ENCODE data around the gene SHQ1. TPM values are rescaled to one million over a fixed set of nuclear protein-coding genes. Genes with fewer than 3 reads are reported as not detected.

Gene SHQ1
- total RNA-seq, 4 donors from 2014 or later: 9.7 to 17.2 (median 12.2) TPM

DNA sequence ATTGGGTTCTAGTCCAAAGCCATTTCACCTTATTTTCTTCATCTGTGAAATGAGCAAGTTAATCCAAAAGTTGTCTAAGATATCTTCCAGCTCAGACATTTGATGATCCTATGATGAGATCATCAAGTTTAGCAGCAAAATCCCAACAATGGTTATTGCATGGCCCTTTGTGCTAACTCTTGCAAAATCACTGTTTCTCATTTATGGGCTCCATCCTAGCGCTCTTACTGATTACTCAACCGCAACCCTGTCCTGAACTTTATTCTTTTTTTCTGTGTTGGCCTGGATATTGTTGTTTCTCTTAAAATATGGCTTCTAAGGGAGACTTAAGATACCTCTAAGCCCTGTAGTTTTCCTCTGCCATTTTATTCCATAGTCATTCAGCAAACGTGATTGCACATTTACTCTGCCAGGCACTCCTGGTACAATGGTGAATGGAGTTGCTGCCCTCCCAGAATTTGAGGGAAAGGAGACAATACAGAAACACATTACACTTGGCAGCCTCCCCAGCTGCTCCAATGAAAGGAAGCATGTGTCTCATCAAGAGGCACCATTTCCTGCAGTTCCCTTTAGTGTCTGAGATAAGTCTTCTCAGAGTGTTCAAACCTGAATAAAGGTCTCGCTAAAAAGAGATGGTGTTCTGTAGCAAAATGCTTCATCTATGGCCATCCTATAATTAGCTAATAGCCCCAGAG lies 44.0 kb upstream of the SHQ1 start:
- DNase-seq (ENCODE audit: low spot score in 2 of 2): no peak
- H3K4me3 ChIP-seq (ENCODE audit: low read depth, poor library complexity, severe bottlenecking): no peak overlapping the region
- WGBS, 2 donors: 38 to 51% methylated on average over 4 of the region's 4 CpGs
- intact Hi-C loops (cut with DNase I; ENCODE audit: low total_unique reads): no loop called here
- TF ChIP-seq POLR2A (IDR thresholded peaks at IDR 0.05) (no peak), CTCF (IDR thresholded peaks at IDR 0.05) (no peak)

DNA sequence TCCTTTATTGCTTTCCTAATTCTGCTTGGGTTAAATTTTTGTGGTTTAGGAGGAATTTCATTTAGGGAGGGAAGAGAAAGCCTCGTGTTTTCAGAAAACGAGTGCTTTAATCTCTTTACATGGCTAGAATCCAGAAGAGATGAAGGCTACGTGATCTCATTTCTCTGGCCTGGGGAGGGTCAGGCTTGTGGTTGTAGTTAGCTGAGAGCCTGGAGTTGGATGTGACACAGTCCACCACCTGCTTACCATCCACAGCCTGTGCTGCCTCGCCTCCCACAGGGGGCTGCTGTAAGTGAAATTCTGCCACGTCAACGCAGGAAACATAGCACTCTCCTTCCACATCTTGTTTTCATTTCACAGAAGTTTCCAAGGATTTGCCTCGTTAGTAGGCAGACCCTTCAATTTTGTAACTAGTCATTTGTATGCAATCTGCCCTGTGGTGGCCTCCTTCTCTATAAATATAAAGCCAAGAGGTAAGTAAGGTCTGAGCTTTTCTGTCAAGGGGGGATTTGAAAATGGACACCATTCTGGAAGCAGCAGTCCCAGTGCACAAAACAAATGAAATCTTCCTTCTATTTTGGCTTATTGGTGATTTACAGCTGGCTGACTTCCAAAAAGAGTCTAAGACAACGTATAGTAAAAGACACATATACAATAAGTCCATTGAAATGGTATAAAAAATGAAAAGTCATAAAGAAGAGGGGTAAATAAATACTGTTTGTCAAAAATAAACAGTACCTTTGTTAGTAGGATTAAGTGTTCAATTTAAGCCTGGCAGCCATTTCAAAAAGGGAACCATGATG lies 43.0 kb upstream of the SHQ1 start:
- intact Hi-C loops (cut with DNase I; ENCODE audit: low total_unique reads): no loop called here
- DNase-seq (ENCODE audit: low spot score in 2 of 2): no peak
- 34 to 38% methylated on average over 8 of the region's 8 CpGs for WGBS, 2 donors
- H3K4me3 ChIP-seq (ENCODE audit: low read depth, poor library complexity, severe bottlenecking): no peak overlapping the region
- TF ChIP-seq POLR2A (IDR thresholded peaks at IDR 0.05): no peak
- no peak for TF ChIP-seq CTCF (IDR thresholded peaks at IDR 0.05)

GRCh38 chr3:72890166-72890925 lies 42.1 kb upstream of the SHQ1 start:
- WGBS, 2 donors: 59 to 75% methylated on average over 10 of the region's 10 CpGs
- H3K4me3 ChIP-seq (ENCODE audit: low read depth, poor library complexity, severe bottlenecking): no peak overlapping the region
- TF ChIP-seq CTCF (IDR thresholded peaks at IDR 0.05): no peak
- TF ChIP-seq POLR2A (IDR thresholded peaks at IDR 0.05): no peak
- intact Hi-C loops (cut with DNase I; ENCODE audit: low total_unique reads): no loop called here
- DNase-seq (ENCODE audit: low spot score in 2 of 2): no peak

GRCh38 chr3:72889310-72890165 lies 41.3 kb upstream of the SHQ1 start:
- no peak overlapping the region for H3K4me3 ChIP-seq (ENCODE audit: low read depth, poor library complexity, severe bottlenecking)
- no peak for DNase-seq (ENCODE audit: low spot score in 2 of 2)
- 47 to 66% methylated on average over 13 of the region's 13 CpGs for WGBS, 2 donors
- TF ChIP-seq POLR2A (IDR thresholded peaks at IDR 0.05) (no peak), CTCF (IDR thresholded peaks at IDR 0.05) (no peak)
- intact Hi-C loops (cut with DNase I; ENCODE audit: low total_unique reads): no loop called here
